Endothelial cell (in vitro differentiated cells): ENCODE measurements around the gene IGF2. TPM values are rescaled to one million over a fixed set of nuclear protein-coding genes. Genes with fewer than 3 reads are reported as not detected.

Source experiments
- DNase-seq: peaks from one replicate; pipeline ENCODE4 v3.0.0; 2021; ENCODE audit warnings: low spot score
- H3K27ac Mint-ChIP-seq: one replicate; pipeline ENCODE4 v1.8.0; 2021; ENCODE audit warnings: mixed read lengths, inconsistent platforms; ENCODE audit not compliant: unreplicated experiment
- H3K27me3 Mint-ChIP-seq: one replicate; pipeline ENCODE4 v1.8.0; 2021; ENCODE audit warnings: mild to moderate bottlenecking, moderate library complexity, mixed read lengths, inconsistent platforms; ENCODE audit not compliant: unreplicated experiment
- H3K36me3 Mint-ChIP-seq: one replicate; pipeline ENCODE4 v1.8.0; 2021; ENCODE audit warnings: mild to moderate bottlenecking, low read depth, mixed read lengths, inconsistent platforms; ENCODE audit not compliant: unreplicated experiment
- H3K4me1 Mint-ChIP-seq: one replicate; pipeline ENCODE4 v1.8.0; 2021; ENCODE audit warnings: mild to moderate bottlenecking, mixed read lengths, inconsistent platforms; ENCODE audit not compliant: unreplicated experiment
- H3K4me3 Mint-ChIP-seq: one replicate; pipeline ENCODE4 v1.8.0; 2021; ENCODE audit warnings: mild to moderate bottlenecking, mixed read lengths, inconsistent platforms; ENCODE audit not compliant: unreplicated experiment
- H3K9me3 Mint-ChIP-seq: one replicate; pipeline ENCODE4 v1.8.0; 2021; ENCODE audit warnings: mixed read lengths, inconsistent platforms; ENCODE audit not compliant: unreplicated experiment
- total RNA-seq: library from RNA; stranded (reverse); fragmentation: NEBNext Ultra II Directional; extraction: Animal tissue kit (Norgen Biotek cat#: 25700); gene quantifications from one replicate; pipeline ENCODE4 v1.2.1, GENCODE V29; 2021; ENCODE audit not compliant: unreplicated experiment
- TF ChIP-seq, protein P1 (sequence below): fragments of 200-600 bp; sonication (generic); IDR thresholded peaks from one replicate; pipeline ENCODE4 v1.5.0; 2021; ENCODE audit warnings: antibody characterized with exemption; ENCODE audit not compliant: unreplicated experiment

The IGF2 gene
- total RNA-seq, 1 donor from 2014 or later: 2.1 TPM

DNA sequence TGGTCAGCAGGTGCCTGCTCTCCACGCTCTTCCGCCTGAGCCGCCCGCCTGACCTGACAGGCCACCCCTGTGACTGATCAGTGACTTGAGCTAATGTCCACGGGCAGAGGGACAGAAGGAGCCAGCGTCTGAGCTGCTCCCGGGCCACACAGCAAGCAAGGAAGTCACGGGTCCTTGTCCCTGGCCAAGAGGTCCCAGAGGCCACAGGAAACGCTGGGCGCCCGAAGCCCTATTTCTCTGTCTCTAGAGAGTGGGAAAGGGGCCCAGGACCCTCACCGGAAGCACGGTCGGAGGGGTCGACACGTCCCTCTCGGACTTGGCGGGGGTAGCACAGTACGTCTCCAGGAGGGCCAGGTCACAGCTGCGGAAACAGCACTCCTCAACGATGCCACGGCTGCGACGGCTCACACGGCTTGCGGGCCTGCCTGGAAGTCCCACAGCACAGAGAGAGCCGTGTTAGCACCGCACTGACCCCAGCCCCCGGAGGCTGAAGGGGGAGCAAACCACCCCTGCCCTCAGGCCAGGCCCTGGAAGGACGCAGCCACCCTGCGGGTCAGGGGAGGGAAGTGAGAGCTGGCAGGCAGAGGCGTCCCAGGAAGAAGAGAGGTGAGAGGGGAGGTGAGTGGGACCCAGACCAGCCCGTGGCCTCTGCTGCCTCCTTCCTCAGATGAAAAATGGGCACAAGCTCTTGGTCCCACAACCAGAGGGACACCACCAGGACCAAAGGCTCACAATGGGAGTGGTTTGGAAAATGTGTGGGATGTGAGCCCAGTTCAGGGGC lies 5.8 kb downstream of the IGF2 start:
- Mint-ChIP-seq H3K9me3 (no peaks in the 10 kb centered on the region), H3K36me3 (peaks cover 5% of the 10 kb centered on the region), H3K27ac (no peak overlapping the region), H3K4me1 (no peaks in the 10 kb centered on the region), H3K27me3 (peaks cover 21% of the 10 kb centered on the region), H3K4me3 (no peak overlapping the region)
- no peak for DNase-seq
- TF ChIP-seq, protein P1, sequence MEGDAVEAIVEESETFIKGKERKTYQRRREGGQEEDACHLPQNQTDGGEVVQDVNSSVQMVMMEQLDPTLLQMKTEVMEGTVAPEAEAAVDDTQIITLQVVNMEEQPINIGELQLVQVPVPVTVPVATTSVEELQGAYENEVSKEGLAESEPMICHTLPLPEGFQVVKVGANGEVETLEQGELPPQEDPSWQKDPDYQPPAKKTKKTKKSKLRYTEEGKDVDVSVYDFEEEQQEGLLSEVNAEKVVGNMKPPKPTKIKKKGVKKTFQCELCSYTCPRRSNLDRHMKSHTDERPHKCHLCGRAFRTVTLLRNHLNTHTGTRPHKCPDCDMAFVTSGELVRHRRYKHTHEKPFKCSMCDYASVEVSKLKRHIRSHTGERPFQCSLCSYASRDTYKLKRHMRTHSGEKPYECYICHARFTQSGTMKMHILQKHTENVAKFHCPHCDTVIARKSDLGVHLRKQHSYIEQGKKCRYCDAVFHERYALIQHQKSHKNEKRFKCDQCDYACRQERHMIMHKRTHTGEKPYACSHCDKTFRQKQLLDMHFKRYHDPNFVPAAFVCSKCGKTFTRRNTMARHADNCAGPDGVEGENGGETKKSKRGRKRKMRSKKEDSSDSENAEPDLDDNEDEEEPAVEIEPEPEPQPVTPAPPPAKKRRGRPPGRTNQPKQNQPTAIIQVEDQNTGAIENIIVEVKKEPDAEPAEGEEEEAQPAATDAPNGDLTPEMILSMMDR: no peak

DNA sequence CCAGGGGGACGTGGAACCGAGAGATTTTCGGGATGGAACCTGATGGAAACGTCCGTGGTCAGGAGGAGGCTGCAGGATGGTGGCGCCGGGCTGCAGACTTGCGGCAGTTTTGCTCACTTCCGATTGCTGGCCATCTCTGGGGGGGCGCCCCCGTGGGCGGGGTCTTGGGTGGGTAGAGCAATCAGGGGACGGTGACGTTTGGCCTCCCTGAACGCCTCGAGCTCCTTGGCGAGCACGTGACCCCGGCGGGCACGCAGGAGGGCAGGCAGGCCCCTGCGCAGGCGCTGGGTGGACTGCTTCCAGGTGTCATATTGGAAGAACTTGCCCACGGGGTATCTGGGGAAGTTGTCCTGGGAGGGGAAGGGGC lies 6.3 kb downstream of the IGF2 start:
- H3K9me3 Mint-ChIP-seq: no peaks in the 10 kb centered on the region
- H3K27ac Mint-ChIP-seq: no peak overlapping the region
- no peaks in the 10 kb centered on the region for H3K4me1 Mint-ChIP-seq
- peaks cover 5% of the 10 kb centered on the region for H3K36me3 Mint-ChIP-seq
- TF ChIP-seq, protein P1: no peak
- peaks cover 19% of the 10 kb centered on the region for H3K27me3 Mint-ChIP-seq
- DNase-seq: no peak
- no peak overlapping the region for H3K4me3 Mint-ChIP-seq

DNA sequence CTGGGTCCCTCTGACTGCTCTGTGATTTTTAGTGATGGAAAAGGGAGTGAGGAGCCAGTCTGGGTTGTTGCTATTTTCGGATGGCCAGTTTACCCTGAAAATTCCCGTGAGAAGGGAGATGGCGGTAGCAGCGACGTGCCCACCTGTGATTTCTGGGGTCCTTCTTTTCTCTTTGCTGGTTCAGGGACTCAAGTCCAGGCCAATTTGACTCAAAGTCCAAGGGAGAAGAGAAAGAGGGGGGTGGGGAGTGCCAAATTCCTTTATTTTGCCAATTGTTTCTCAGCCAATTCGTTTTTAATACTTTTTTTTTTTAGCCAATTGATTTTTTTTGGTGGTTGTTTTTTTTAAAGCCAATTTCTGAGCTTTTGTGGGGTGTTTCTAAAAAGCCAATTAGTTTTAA lies 6.9 kb downstream of the IGF2 start:
- Mint-ChIP-seq H3K27me3 (peaks cover 19% of the 10 kb centered on the region), H3K4me1 (no peaks in the 10 kb centered on the region), H3K9me3 (no peaks in the 10 kb centered on the region), H3K27ac (no peak overlapping the region), H3K36me3 (peaks cover 5% of the 10 kb centered on the region), H3K4me3 (no peak overlapping the region)
- TF ChIP-seq, protein P1: no peak
- no peak for DNase-seq

DNA sequence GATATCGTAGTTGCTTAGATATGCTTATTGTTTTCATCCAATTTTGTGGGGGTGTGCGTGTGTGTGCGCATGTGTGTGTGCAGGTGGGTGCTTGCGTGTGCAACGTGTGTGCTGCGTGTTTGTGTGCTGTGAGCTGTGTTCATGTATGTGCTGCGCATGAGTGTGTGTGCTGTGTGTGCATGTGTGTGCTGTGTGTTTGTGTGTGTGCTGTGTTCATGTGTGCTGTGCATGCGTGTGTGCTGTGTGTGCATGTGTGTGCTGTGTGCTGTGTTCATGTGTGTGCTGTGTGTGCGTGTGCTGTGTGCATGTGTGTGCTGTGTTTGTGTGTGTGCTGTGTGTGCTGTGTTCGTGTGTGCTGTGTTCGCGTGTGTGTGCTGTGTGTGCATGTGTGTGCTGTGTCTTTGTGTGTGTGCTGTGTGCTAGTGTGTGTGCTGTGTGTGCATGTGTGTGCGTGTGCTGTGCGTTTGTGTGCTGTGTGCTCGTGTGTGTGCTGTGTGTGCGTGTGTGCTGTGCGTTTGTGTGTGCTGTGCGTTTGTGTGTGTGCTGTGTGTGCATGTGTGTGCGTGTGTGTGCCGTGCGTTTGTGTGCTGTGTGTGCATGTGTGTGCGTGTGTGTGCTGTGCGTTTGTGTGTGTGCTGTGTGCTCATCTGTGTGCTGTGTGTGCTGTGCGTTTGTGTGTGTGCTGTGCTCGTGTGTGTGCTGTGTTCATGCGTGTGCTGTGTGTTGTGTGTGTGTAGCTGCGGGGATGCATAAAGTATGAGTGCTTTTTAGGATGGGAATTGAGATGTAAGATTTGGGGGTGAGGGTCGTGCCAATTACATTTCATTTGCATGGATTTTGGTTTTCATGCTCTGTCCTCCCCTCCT lies 7.6 kb downstream of the IGF2 start:
- TF ChIP-seq, protein P1: no peak
- H3K27ac Mint-ChIP-seq: no peak overlapping the region
- H3K27me3 Mint-ChIP-seq: peaks cover 17% of the 10 kb centered on the region

More for the DNA sequence above, 7.6 kb downstream of the IGF2 start:
- Mint-ChIP-seq H3K4me1 (no peaks in the 10 kb centered on the region), H3K9me3 (no peaks in the 10 kb centered on the region), H3K4me3 (peak overlapping the region; percentile 27), H3K36me3 (peaks cover 5% of the 10 kb centered on the region)
- no peak for DNase-seq
